Spleen (tissue), 13 donors: ENCODE results near the gene KCNK7. TPM values are rescaled to one million over a fixed set of nuclear protein-coding genes. Genes with fewer than 3 reads are reported as not detected.

ENCODE experiments used
- DNase-seq: peaks from one replicate; pipeline ENCODE4 v3.0.0-alpha.2; 2020
- H3K27ac ChIP-seq, 8 donors: fragments of 200-600 bp; sonication (generic) in 7 of 8; 1 replicate in 4 of 8; 2 replicates in 4 of 8; pipeline versions ENCODE4 v1.5.0 to v1.8.0; 2016 to 2021; ENCODE audit warnings: inconsistent platforms in 4 of 8, mild to moderate bottlenecking in 4 of 8, moderate library complexity in 1 of 8
- H3K27me3 ChIP-seq, 7 donors: fragments of 200-600 bp; sonication (generic) in 6 of 7; replicated peaks in 1 of 7; 1 replicate in 4 of 7; 2 replicates in 3 of 7; pipeline versions ENCODE4 v1.5.0 to v1.8.0; 2016 to 2021; ENCODE audit warnings: inconsistent platforms in 3 of 7, mild to moderate bottlenecking in 1 of 7
- H3K36me3 ChIP-seq, 6 donors: fragments of 200-600 bp; sonication (generic) in 5 of 6; 1 replicate in 4 of 6; 2 replicates in 2 of 6; pipeline versions ENCODE4 v1.5.0 to v1.8.0; 2016 to 2021; ENCODE audit warnings: inconsistent platforms in 2 of 6
- H3K4me1 ChIP-seq, 6 donors: fragments of 200-600 bp; sonication (generic) in 5 of 6; 1 replicate in 3 of 6; 2 replicates in 3 of 6; pipeline versions ENCODE4 v1.5.0 to v1.8.0; 2016 to 2021; ENCODE audit warnings: inconsistent platforms in 3 of 6
- H3K4me3 ChIP-seq, 8 donors: fragments of 200-600 bp; sonication (generic) in 7 of 8; 1 replicate in 4 of 8; 2 replicates in 4 of 8; pipeline versions ENCODE4 v1.5.0 to v1.8.0; 2016 to 2021; ENCODE audit warnings: inconsistent platforms in 4 of 8, mild to moderate bottlenecking in 4 of 8, moderate library complexity in 2 of 8
- H3K9me3 ChIP-seq, 8 donors: fragments of 200-600 bp; sonication (generic) in 7 of 8; 1 replicate in 4 of 8; 2 replicates in 4 of 8; pipeline versions ENCODE4 v1.5.0 to v1.8.0; 2016 to 2021; ENCODE audit warnings: inconsistent platforms in 4 of 8
- CTCF ChIP-seq, 11 experiments: fragments of 200-600 bp in 7 of 11; fragments of 450-650 bp in 4 of 11; sonication (generic) in 4 of 11; IDR thresholded peaks in 8 of 11; conservative IDR thresholded peaks in 3 of 11; 1 replicate in 7 of 11; 2 replicates in 4 of 11; pipeline versions ENCODE4 v1.4.0 to v1.8.0; 2016 to 2021; ENCODE audit warnings: antibody characterized with exemption in 11 of 11, inconsistent platforms in 4 of 11, mild to moderate bottlenecking in 1 of 11
- POLR2A ChIP-seq, 3 donors: fragments of 450-650 bp; IDR thresholded peaks; one replicate each; pipeline ENCODE4 v1.5.1; 2017; ENCODE audit warnings: antibody characterized with exemption in 3 of 3, mild to moderate bottlenecking in 1 of 3
- POLR2AphosphoS5 ChIP-seq, 3 donors: sonication (generic); formaldehyde crosslinking; IDR thresholded peaks; one replicate each; pipeline ENCODE4 v1.5.1; 2017; ENCODE audit warnings: antibody characterized with exemption in 3 of 3
- WGBS, 5 donors: extraction: QIAGEN DNeasy Blood & Tissue Kit in 3 of 5; methylation state at CpG; one replicate each; pipeline versions ENCODE4 v1.1.5 to v1.1.7; 2013 to 2018; 5-methylcytosine and 5-hydroxymethylcytosine counted together
- intact Hi-C: fragments of 100-400 bp; cut with DNase I; formaldehyde crosslinking; loops from one replicate; pipeline ENCODE4 v1.15.0; 2023; ENCODE audit warnings: low total_unique reads
- long read RNA-seq, 2 donors: transcript quantifications; one replicate each; lab custom pipeline, GENCODE V29; 2026
- polyA plus RNA-seq, 3 donors: library from polyadenylated mRNA; stranded (reverse); fragments of 200-250 nt; gene quantifications; one replicate each; pipeline ENCODE4 v1.2.1, GENCODE V29; 2013
- total RNA-seq, 7 donors: library from RNA; depleted of rRNA in 3 of 7; stranded (reverse); fragments of >200 nt in 3 of 7; fragmentation: NEBNext Ultra II Directional in 4 of 7; extraction: Animal tissue kit (Norgen Biotek cat#: 25700) in 4 of 7; gene quantifications; one replicate each; pipeline versions ENCODE4 v1.1.0 to v1.2.1, GENCODE V29; 2016 to 2021
- donor health status: healthy with polysubstance abuse.
- donor health status: DM: no; HTN: no; CAD: no; lungs with moderate emphysema.
- donor health status: DM: no; HTN: no; CAD: no.
- donor health status: Bipolar disorder and iron deficiency.
- donor health status: healthy.
- donor health status: DM: no; HTN: no; CAD: no.
- donor health status: DM: yes; HTN: yes; CAD: no.

KCNK7 gene
- 1 to 10 TPM in 4 of 7 donors, under 1 TPM in 3; 0.63 to 3.2 (median 1.1) TPM for total RNA-seq
- polyA plus RNA-seq = 1 to 10 TPM; 1.9 to 6.2 (median 2.9) TPM
- long read RNA-seq, donor 1 = 0 reads
- long read RNA-seq, donor 2 = 0 reads

- peak within 1 kb of the TSS in 3 of 8 donors; percentile 10 to 45 (median 40) for H3K27ac ChIP-seq
- H3K27me3 ChIP-seq = no peaks in the 10 kb centered on the region
- no peak for DNase-seq
- peaks cover 9 to 56% (median 37%) of the 10 kb centered on the region in 6 donors for H3K4me1 ChIP-seq
- H3K36me3 ChIP-seq = peaks cover 0 to 82% (median 58%) of the 10 kb centered on the region in 6 donors
- TF ChIP-seq POLR2A (IDR thresholded peaks at IDR 0.05) (no peak), CTCF (IDR thresholded peaks at IDR 0.05 in 8 of 11, conservative IDR thresholded peaks at IDR 0.05 in 3 of 11) (no peak), POLR2AphosphoS5 (IDR thresholded peaks at IDR 0.05) (peak in 2 of 3 donors; percentile 54 to 82)
- intact Hi-C loops = no loop called here
- H3K9me3 ChIP-seq = no peaks in the 10 kb centered on the region
- WGBS, 5 donors = 67 to 77% (median 73%) methylated on average over 6 to 12 of the region's 12 CpGs
- H3K4me3 ChIP-seq = no peak within 1 kb of the TSS
These were observed at the start of gene KCNK7 for GRCh38 chr11:65595543-65596281. Gene KCNK7 (minus strand): TSS chr11:65595800. CDS start chr11:65595772, 28 bp downstream.

GRCh38 chr11:65644837-65645236, 49.2 kb upstream of the KCNK7 start:
- peak; percentile 74 for DNase-seq
- peaks cover 10 to 92% (median 82%) of the 10 kb centered on the region in 6 donors for H3K36me3 ChIP-seq
- TF ChIP-seq POLR2AphosphoS5 (IDR thresholded peaks at IDR 0.05) (peak in 1 of 3 donors; percentile 67), POLR2A (IDR thresholded peaks at IDR 0.05) (no peak)
- WGBS, 5 donors = 86 to 94% (median 89%) methylated on average over 8 to 11 of the region's 11 CpGs
- peak overlapping the region in 3 of 8 donors; percentile 95 to 99 (median 99) for H3K27ac ChIP-seq
- H3K9me3 ChIP-seq = no peaks in the 10 kb centered on the region
- H3K27me3 ChIP-seq = no peaks in the 10 kb centered on the region
- intact Hi-C loops = no loop called here
- no peak overlapping the region for H3K4me3 ChIP-seq
- peaks cover 23 to 92% (median 59%) of the 10 kb centered on the region in 6 donors for H3K4me1 ChIP-seq

GRCh38 chr11:65643971-65644370, 48.4 kb upstream of the KCNK7 start:
- TF ChIP-seq POLR2AphosphoS5 (IDR thresholded peaks at IDR 0.05) (no peak), POLR2A (IDR thresholded peaks at IDR 0.05) (no peak), CTCF (IDR thresholded peaks at IDR 0.05 in 8 of 11, conservative IDR thresholded peaks at IDR 0.05 in 3 of 11) (no peak)
- H3K27ac ChIP-seq = peak overlapping the region in 3 of 8 donors; percentile 95 to 99 (median 99)
- H3K27me3 ChIP-seq = no peaks in the 10 kb centered on the region
- peaks cover 32 to 92% (median 63%) of the 10 kb centered on the region in 6 donors for H3K4me1 ChIP-seq
- H3K9me3 ChIP-seq = no peaks in the 10 kb centered on the region
- H3K4me3 ChIP-seq = no peak overlapping the region
- intact Hi-C loops = no loop called here
- H3K36me3 ChIP-seq = peaks cover 5 to 84% (median 73%) of the 10 kb centered on the region in 6 donors
- DNase-seq = no peak
- 73 to 84% (median 77%) methylated on average over 6 of the region's 6 CpGs for WGBS, 5 donors

- Histone ChIP-seq H3K27ac (peak overlapping the region in 7 of 8 donors; percentile 95 to 99 (median 97)), H3K4me3 (peak overlapping the region in 7 of 8 donors; percentile 66 to 93 (median 86)), H3K36me3 (peaks cover 2 to 67% (median 56%) of the 10 kb centered on the region in 6 donors), H3K9me3 (no peaks in the 10 kb centered on the region), H3K27me3 (no peaks in the 10 kb centered on the region), H3K4me1 (peaks cover 42 to 90% (median 66%) of the 10 kb centered on the region in 6 donors)
- intact Hi-C loops = no loop called here
- DNase-seq = peak; percentile 84
- WGBS, 5 donors = 61 to 75% (median 71%) methylated on average over 45 to 49 of the region's 49 CpGs
- TF ChIP-seq POLR2A (IDR thresholded peaks at IDR 0.05) = no peak
- TF ChIP-seq POLR2AphosphoS5 (IDR thresholded peaks at IDR 0.05) = peak; percentile 19 to 74 (median 52)
- no peak for TF ChIP-seq CTCF (IDR thresholded peaks at IDR 0.05 in 8 of 11, conservative IDR thresholded peaks at IDR 0.05 in 3 of 11)
These were observed 46.5 kb upstream of the KCNK7 start for GRCh38 chr11:65642014-65642671.
